ENCODE data around the gene GRIA3.

DNA sequence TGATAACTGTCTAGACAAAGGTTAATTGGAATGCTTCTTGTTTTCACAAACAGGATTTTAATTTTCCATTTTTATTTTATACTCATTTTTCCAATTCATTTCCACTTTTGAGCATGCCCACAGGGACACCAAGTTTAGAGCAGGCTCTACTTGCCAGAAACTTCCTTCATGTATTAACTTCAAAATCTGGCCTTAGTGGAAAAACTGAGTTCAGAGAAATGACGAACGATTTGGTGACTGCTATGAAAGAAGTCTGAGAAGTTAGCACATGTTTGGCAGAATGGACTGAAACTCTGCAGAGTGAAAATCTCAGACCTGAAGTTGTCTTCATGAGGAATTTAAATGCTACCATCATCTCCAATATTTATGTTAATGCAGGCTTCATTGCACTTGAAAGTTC lies 334.7 kb downstream of the GRIA3 start:
- no peak for TF ChIP-seq EZH2 (IDR thresholded peaks at IDR 0.05; ENCODE audit: borderline replicate concordance, low read depth, low read length, severe bottlenecking)
- TF ChIP-seq, protein P1, sequence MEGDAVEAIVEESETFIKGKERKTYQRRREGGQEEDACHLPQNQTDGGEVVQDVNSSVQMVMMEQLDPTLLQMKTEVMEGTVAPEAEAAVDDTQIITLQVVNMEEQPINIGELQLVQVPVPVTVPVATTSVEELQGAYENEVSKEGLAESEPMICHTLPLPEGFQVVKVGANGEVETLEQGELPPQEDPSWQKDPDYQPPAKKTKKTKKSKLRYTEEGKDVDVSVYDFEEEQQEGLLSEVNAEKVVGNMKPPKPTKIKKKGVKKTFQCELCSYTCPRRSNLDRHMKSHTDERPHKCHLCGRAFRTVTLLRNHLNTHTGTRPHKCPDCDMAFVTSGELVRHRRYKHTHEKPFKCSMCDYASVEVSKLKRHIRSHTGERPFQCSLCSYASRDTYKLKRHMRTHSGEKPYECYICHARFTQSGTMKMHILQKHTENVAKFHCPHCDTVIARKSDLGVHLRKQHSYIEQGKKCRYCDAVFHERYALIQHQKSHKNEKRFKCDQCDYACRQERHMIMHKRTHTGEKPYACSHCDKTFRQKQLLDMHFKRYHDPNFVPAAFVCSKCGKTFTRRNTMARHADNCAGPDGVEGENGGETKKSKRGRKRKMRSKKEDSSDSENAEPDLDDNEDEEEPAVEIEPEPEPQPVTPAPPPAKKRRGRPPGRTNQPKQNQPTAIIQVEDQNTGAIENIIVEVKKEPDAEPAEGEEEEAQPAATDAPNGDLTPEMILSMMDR (IDR thresholded peaks at IDR 0.05; ENCODE audit: borderline replicate concordance, extremely low read depth, low read length, poor library complexity, severe bottlenecking): no peak

Data from DND-41 (cell line).